ENCODE data around the gene ESRRG. TPM values are rescaled to one million over a fixed set of nuclear protein-coding genes. Genes with fewer than 3 reads are reported as not detected.

Gene ESRRG
- total RNA-seq, 1 experiment from 2014 or later = 0.44 TPM

DNA sequence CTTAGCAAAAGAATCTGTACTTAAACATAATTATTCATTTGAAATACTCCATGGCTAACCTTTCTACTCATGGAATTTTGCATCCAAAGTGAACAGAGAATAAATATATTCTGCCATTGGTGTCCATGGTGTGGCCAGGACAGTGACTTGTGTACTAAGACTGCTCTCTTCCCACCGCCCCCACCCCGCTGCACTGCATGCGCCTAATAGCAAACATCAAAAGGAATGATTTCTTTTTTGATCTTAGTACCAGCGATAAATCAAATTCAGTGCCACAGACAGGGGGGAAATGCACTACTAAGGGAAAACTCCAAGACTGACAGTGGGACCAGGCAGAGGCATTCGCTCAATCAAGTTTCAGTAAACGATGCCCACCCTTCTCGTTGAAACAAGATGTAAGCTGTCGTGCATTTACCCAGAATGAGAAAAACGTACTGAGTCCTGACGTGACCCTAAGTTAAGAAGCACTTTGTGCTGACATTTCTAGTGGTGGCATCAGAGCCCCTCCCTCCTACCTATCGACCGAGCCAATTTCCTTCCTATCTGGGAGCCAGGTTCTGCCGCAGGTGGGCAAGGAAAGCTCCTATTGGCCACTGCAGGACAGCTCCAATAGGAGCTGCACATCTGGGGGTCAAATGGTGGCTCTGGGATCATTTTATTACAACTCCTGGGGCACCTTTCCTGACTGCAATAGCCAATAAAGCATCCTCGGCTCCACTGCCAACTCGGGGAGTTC, 12.5 kb downstream of the ESRRG start:
- H3K23ac ChIP-seq (ENCODE audit: insufficient read length, low read depth, low read length) = no peak overlapping the region
- TF ChIP-seq, protein P1, sequence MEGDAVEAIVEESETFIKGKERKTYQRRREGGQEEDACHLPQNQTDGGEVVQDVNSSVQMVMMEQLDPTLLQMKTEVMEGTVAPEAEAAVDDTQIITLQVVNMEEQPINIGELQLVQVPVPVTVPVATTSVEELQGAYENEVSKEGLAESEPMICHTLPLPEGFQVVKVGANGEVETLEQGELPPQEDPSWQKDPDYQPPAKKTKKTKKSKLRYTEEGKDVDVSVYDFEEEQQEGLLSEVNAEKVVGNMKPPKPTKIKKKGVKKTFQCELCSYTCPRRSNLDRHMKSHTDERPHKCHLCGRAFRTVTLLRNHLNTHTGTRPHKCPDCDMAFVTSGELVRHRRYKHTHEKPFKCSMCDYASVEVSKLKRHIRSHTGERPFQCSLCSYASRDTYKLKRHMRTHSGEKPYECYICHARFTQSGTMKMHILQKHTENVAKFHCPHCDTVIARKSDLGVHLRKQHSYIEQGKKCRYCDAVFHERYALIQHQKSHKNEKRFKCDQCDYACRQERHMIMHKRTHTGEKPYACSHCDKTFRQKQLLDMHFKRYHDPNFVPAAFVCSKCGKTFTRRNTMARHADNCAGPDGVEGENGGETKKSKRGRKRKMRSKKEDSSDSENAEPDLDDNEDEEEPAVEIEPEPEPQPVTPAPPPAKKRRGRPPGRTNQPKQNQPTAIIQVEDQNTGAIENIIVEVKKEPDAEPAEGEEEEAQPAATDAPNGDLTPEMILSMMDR (conservative IDR thresholded peaks at IDR 0.05) = no peak
- no peaks in the 10 kb centered on the region for H3K79me1 ChIP-seq (ENCODE audit: insufficient read depth, low read depth, low read length, poor library complexity, severe bottlenecking)
- no peak overlapping the region for H2BK5ac ChIP-seq (ENCODE audit: insufficient read length, low read length)
- no peak overlapping the region for H3K27ac ChIP-seq (ENCODE audit: insufficient read length, low read depth, low read length)
- H4K5ac ChIP-seq (ENCODE audit: insufficient read length, low read depth, low read length) = no peak overlapping the region
- H3K18ac ChIP-seq (ENCODE audit: insufficient read length, low read depth, low read length) = no peak overlapping the region
- no peak overlapping the region for H3K56ac ChIP-seq (ENCODE audit: insufficient read length, low read depth, low read length)
- H2BK120ac ChIP-seq (ENCODE audit: low read depth, low read length, poor library complexity, severe bottlenecking) = no peak overlapping the region
- H3T11ph ChIP-seq (ENCODE audit: low read length) = no peak overlapping the region
- DNase-seq = no peak
- H3K27me3 ChIP-seq (ENCODE audit: insufficient read depth, low read length) = no peaks in the 10 kb centered on the region
- no peaks in the 10 kb centered on the region for H3K79me2 ChIP-seq (ENCODE audit: insufficient read depth, low read length)
- H2AK5ac ChIP-seq (ENCODE audit: insufficient read length, low read length) = no peak overlapping the region
- H3K4me3 Mint-ChIP-seq = no peak overlapping the region
- H3K9me3 ChIP-seq (ENCODE audit: control insufficient read depth, low read depth, low read length) = no peaks in the 10 kb centered on the region
- H2AFZ ChIP-seq (ENCODE audit: low read length) = no peak overlapping the region
- H3K4me2 ChIP-seq (ENCODE audit: insufficient read depth, insufficient read length, low read length) = no peak overlapping the region
- H3K23me2 ChIP-seq (ENCODE audit: insufficient read length, low read depth, low read length, poor library complexity, severe bottlenecking) = no peaks in the 10 kb centered on the region
- H3K27ac Mint-ChIP-seq = no peak overlapping the region
- no peaks in the 10 kb centered on the region for H3K27me3 Mint-ChIP-seq (ENCODE audit: low read depth)
- H3K36me3 Mint-ChIP-seq (ENCODE audit: insufficient read depth in 1 of 3, low read depth in 3 of 3) = no peaks in the 10 kb centered on the region
- no peak overlapping the region for H4K8ac ChIP-seq (replicated peaks; ENCODE audit: insufficient read length, low read depth, low read length)
- no peak overlapping the region for H3K14ac ChIP-seq (ENCODE audit: insufficient read depth, low read length)
- H3K9me3 Mint-ChIP-seq = no peaks in the 10 kb centered on the region
- no peak overlapping the region for H4K91ac ChIP-seq (ENCODE audit: insufficient read length, low read depth, low read length)
- H3K4me1 Mint-ChIP-seq = peaks cover 7 to 17% of the 10 kb centered on the region in 2 experiments
- no peaks in the 10 kb centered on the region; the same call in 1 of the 2 replicates for H3K4me1 ChIP-seq (ENCODE audit: insufficient read depth, low read length)
- no peak overlapping the region for H3K9ac ChIP-seq (ENCODE audit: extremely low read depth, insufficient read length, low read length)
- H2BK15ac ChIP-seq (ENCODE audit: low read depth, low read length) = no peak overlapping the region
- H3K4ac ChIP-seq (ENCODE audit: low read depth, low read length) = no peak overlapping the region
- no CpG with 5 or more reads among the region's 15 CpGs for WGBS (ENCODE audit: extremely low coverage, insufficient read length, low lambda C conversion rate)
- H2BK12ac ChIP-seq (ENCODE audit: insufficient read length, low read depth, low read length) = no peak overlapping the region
- H2BK20ac ChIP-seq (ENCODE audit: low read depth, low read length, poor library complexity, severe bottlenecking) = no peak overlapping the region
- H4K20me1 ChIP-seq (ENCODE audit: control insufficient read depth, insufficient read depth, insufficient read length) = no peaks in the 10 kb centered on the region

Data from H9 (cell line).